HepG2 (cell line): ENCODE measurements around the gene ZDHHC11. TPM values are rescaled to one million over a fixed set of nuclear protein-coding genes. Genes with fewer than 3 reads are reported as not detected.

ENCODE experiments used
- ATAC-seq: fragments of 200-7000 bp; cut with Tn5 transposase; 3 replicates; pipeline ENCODE4 v1.9.1; 2020; ENCODE audit warnings: mild to moderate bottlenecking, moderate library complexity
- BruUV-seq: library from RNA; stranded (reverse); fragments of 400-500 nt; replicated peaks from 2 replicates; lab custom pipeline; 2021; lab: Mats Ljungman, UMichigan
- CTCF ChIA-PET: fragments of 300-600 bp; formaldehyde crosslinking; extraction: SDS; loops from one replicate; lab custom pipeline; 2021; ENCODE audit warnings: low total read pairs, inconsistent platforms, low intra/inter-chr PET ratio; lab: Yijun Ruan, JAX
- POLR2A ChIA-PET: fragments of 350-600 bp; sonication (Branson Sonifier 250); formaldehyde crosslinking; loops from one replicate; lab custom pipeline; 2020; ENCODE audit warnings: antibody characterized with exemption, inconsistent platforms; lab: Yijun Ruan, JAX
- DNase-seq: peaks from one replicate; pipeline ENCODE4 v3.0.0-alpha.2; 2015; ENCODE audit warnings: low spot score
- FAIRE-seq: peaks from 3 replicates; lab custom pipeline; 2011; peaks lifted over from hg19 to GRCh38; lab: Jason Lieb, UNC
- H2AFZ ChIP-seq: one replicate; pipeline ENCODE4 v1.6.1; 2011; ENCODE audit warnings: low read length, inconsistent platforms
- H3K27ac ChIP-seq: fragments of 300-600 bp; 3 replicates; pipeline ENCODE4 v1.8.0; 2011; ENCODE audit warnings: mixed run types, mild to moderate bottlenecking, mixed read lengths, low read length, inconsistent platforms; ENCODE audit not compliant: insufficient read depth; ENCODE audit errors: extremely low read length
- H3K27me3 ChIP-seq, 2 experiments: fragments of 200-600 bp in 1 of 2; 2 replicates in 1 of 2; 3 replicates in 1 of 2; pipeline versions ENCODE4 v1.6.0 to v1.8.0; 2011; ENCODE audit warnings: low read length in 2 of 2, mild to moderate bottlenecking in 2 of 2, moderate library complexity in 2 of 2, inconsistent platforms in 1 of 2; ENCODE audit not compliant: insufficient read depth in 2 of 2, control insufficient read depth in 1 of 2
- H3K36me3 ChIP-seq, 2 experiments: fragments of 200-600 bp in 1 of 2; replicated peaks in 1 of 2; 2 replicates in 1 of 2; 3 replicates in 1 of 2; pipeline versions ENCODE4 v1.5.1 to v1.8.0; 2011; ENCODE audit warnings: low read length in 2 of 2, inconsistent platforms in 1 of 2; ENCODE audit not compliant: insufficient read depth in 2 of 2, control insufficient read depth in 1 of 2
- H3K4me1 ChIP-seq: 2 replicates; pipeline ENCODE4 v1.5.1; 2012; ENCODE audit warnings: low read length, inconsistent platforms; ENCODE audit not compliant: insufficient read depth
- H3K4me2 ChIP-seq: 2 replicates; pipeline ENCODE4 v1.6.0; 2011; ENCODE audit warnings: low read depth, low read length, inconsistent platforms
- H3K4me3 ChIP-seq, 3 experiments: fragments of 200-600 bp in 1 of 3; sonication (generic), shearing (Covaris generic) in 1 of 3; replicated peaks in 1 of 3; 2 replicates each; pipeline ENCODE4 v1.5.1; 2011 to 2016; ENCODE audit warnings: low read length in 3 of 3, inconsistent platforms in 2 of 3, low read depth in 2 of 3, mild to moderate bottlenecking in 2 of 3, control low read depth in 1 of 3, mixed read lengths in 1 of 3; ENCODE audit not compliant: insufficient read depth in 1 of 3
- H3K79me2 ChIP-seq: one replicate; pipeline ENCODE4 v1.6.1; 2011; ENCODE audit warnings: low read length, inconsistent platforms; ENCODE audit not compliant: insufficient read depth
- H3K9ac ChIP-seq: 2 replicates; pipeline ENCODE4 v1.6.0; 2011; ENCODE audit warnings: mild to moderate bottlenecking, low read depth, low read length, inconsistent platforms; ENCODE audit not compliant: insufficient read depth
- H3K9me3 ChIP-seq: 2 replicates; pipeline ENCODE4 v1.5.1; 2012; ENCODE audit warnings: mild to moderate bottlenecking, low read length
- H4K20me1 ChIP-seq: 2 replicates; pipeline ENCODE4 v1.6.0; 2011; ENCODE audit warnings: inconsistent platforms, mild to moderate bottlenecking, low read length, moderate library complexity; ENCODE audit not compliant: insufficient read depth
- BRF2 ChIP-seq: sonication (generic); formaldehyde crosslinking; IDR thresholded peaks from 2 replicates; pipeline ENCODE4 v1.8.1; 2022; ENCODE audit warnings: mild to moderate bottlenecking, missing genetic modification reagents
- WGBS: methylation state at CpG from one replicate; pipeline ENCODE4 v1.1.6; 2017; ENCODE audit warnings: low lambda C conversion rate; 5-methylcytosine and 5-hydroxymethylcytosine counted together
- in situ Hi-C: cut with HindIII; loops from 2 replicates; pipeline ENCODE4 v1.10.0; 2017; ENCODE audit warnings: low pct_unique_long_range_greater_than_20kb; ENCODE audit not compliant: extremely low pct_ligation_motif_present
- intact Hi-C: fragments of 100-400 bp; cut with micrococcal nuclease; formaldehyde crosslinking; loops from one replicate; pipeline ENCODE4 v1.10.0; 2022; ENCODE audit not compliant: unreplicated experiment
- polyA plus RNA-seq, 8 experiments: library from polyadenylated mRNA; depleted of rRNA in 3 of 8; stranded (reverse) in 7 of 8; unstranded in 1 of 8; fragments of >200 nt; fragmentation: Illumina TruSeq in 4 of 8; extraction: Trizol in 4 of 8; gene quantifications; 2 replicates each; pipeline versions ENCODE4 v1.2.1 to v1.2.3, GENCODE V29; 2011 to 2016; ENCODE audit warnings: low read depth in 4 of 8, missing spikeins in 1 of 8, mixed read lengths in 1 of 8; ENCODE audit not compliant: insufficient read depth in 1 of 8
- total RNA-seq, 5 experiments: library from RNA; depleted of rRNA; stranded (reverse); fragments of >200 nt; fragmentation: Illumina TruSeq; extraction: Trizol; gene quantifications; 2 replicates each; pipeline ENCODE4 v1.2.3, GENCODE V29; 2016; ENCODE audit warnings: low read depth in 1 of 5
- TF ChIP-seq, protein P1 (sequence below): IDR thresholded peaks from 2 replicates; pipeline ENCODE4 v1.6.1; 2012; ENCODE audit warnings: low read length, improper control_type of control experiment
- TF ChIP-seq, protein P2 (sequence below): sonication (generic); formaldehyde crosslinking; conservative IDR thresholded peaks from 2 replicates; pipeline ENCODE4 v1.4.0; 2020; ENCODE audit warnings: missing genetic modification reagents

Gene ZDHHC11
- total and polyA plus RNA-seq, 2 of the 13 experiments (the other 11 are each of a cell fraction or from before 2014, with no cell fraction given), result 2.1 to 4.0 TPM

- ChIA-PET CTCF (no interaction called here), POLR2A (no interaction called here)
- FAIRE-seq (no peak), DNase-seq (no peak), ATAC-seq (no peak; the same call in 2 of the 3 replicates)
- Histone ChIP-seq H3K9me3 (no peaks in the 10 kb centered on the region), H4K20me1 (no peaks in the 10 kb centered on the region), H3K27me3 (peaks cover 0 to 17% of the 10 kb centered on the region in 2 experiments; a peak in 4 of 5 replicates), H3K27ac (no peak overlapping the region), H3K4me2 (no peak overlapping the region), H3K79me2 (no peaks in the 10 kb centered on the region), H3K4me1 (no peaks in the 10 kb centered on the region), H3K9ac (no peak overlapping the region), H3K36me3 (no peaks in the 10 kb centered on the region), H3K4me3 (no peak overlapping the region), H2AFZ (no peak overlapping the region)
- TF ChIP-seq, protein P1, sequence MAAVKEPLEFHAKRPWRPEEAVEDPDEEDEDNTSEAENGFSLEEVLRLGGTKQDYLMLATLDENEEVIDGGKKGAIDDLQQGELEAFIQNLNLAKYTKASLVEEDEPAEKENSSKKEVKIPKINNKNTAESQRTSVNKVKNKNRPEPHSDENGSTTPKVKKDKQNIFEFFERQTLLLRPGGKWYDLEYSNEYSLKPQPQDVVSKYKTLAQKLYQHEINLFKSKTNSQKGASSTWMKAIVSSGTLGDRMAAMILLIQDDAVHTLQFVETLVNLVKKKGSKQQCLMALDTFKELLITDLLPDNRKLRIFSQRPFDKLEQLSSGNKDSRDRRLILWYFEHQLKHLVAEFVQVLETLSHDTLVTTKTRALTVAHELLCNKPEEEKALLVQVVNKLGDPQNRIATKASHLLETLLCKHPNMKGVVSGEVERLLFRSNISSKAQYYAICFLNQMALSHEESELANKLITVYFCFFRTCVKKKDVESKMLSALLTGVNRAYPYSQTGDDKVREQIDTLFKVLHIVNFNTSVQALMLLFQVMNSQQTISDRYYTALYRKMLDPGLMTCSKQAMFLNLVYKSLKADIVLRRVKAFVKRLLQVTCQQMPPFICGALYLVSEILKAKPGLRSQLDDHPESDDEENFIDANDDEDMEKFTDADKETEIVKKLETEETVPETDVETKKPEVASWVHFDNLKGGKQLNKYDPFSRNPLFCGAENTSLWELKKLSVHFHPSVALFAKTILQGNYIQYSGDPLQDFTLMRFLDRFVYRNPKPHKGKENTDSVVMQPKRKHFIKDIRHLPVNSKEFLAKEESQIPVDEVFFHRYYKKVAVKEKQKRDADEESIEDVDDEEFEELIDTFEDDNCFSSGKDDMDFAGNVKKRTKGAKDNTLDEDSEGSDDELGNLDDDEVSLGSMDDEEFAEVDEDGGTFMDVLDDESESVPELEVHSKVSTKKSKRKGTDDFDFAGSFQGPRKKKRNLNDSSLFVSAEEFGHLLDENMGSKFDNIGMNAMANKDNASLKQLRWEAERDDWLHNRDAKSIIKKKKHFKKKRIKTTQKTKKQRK, result no peak
- no peak for TF ChIP-seq BRF2
- TF ChIP-seq, protein P2, sequence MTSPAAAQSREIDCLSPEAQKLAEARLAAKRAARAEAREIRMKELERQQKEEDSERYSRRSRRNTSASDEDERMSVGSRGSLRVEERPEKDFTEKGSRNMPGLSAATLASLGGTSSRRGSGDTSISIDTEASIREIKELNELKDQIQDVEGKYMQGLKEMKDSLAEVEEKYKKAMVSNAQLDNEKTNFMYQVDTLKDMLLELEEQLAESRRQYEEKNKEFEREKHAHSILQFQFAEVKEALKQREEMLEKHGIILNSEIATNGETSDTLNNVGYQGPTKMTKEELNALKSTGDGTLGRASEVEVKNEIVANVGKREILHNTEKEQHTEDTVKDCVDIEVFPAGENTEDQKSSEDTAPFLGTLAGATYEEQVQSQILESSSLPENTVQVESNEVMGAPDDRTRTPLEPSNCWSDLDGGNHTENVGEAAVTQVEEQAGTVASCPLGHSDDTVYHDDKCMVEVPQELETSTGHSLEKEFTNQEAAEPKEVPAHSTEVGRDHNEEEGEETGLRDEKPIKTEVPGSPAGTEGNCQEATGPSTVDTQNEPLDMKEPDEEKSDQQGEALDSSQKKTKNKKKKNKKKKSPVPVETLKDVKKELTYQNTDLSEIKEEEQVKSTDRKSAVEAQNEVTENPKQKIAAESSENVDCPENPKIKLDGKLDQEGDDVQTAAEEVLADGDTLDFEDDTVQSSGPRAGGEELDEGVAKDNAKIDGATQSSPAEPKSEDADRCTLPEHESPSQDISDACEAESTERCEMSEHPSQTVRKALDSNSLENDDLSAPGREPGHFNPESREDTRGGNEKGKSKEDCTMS (CRISPR knock-in tag), result no peak
- intact Hi-C loops (no loop called here), in situ Hi-C loops (no loop called here)
- WGBS, result 44% methylated on average over 29 of the region's 32 CpGs
- BruUV-seq, result no TSS peak
Observed at GRCh38 chr5:766666-767431, 83.9 kb downstream of the ZDHHC11 start.
